IMR-90 (cell line): ENCODE data around the gene EBLN2. TPM values are rescaled to one million over a fixed set of nuclear protein-coding genes. Genes with fewer than 3 reads are reported as not detected.

ENCODE experiments used
- ATAC-seq: fragments of 200-7000 bp; cut with Tn5 transposase; 2 replicates; pipeline ENCODE4 v1.9.1; 2020; ENCODE audit warnings: low read depth, mild to moderate bottlenecking, moderate library complexity
- BruUV-seq: library from RNA; stranded (reverse); fragments of 400-500 nt; replicated peaks from 2 replicates; lab custom pipeline; 2021; lab: Mats Ljungman, UMichigan
- CTCF ChIA-PET: fragments of 300-600 bp; formaldehyde crosslinking; extraction: SDS; loops from one replicate; lab custom pipeline; 2021; ENCODE audit warnings: antibody characterized with exemption; lab: Yijun Ruan, JAX
- POLR2A ChIA-PET: fragments of 300-600 bp; sonication (Branson Sonifier 250); formaldehyde crosslinking; loops from one replicate; lab custom pipeline; 2022; ENCODE audit warnings: antibody characterized with exemption; ENCODE audit not compliant: unreplicated experiment; lab: Charles Lee
- DNase-seq: peaks from one replicate; pipeline ENCODE4 v3.0.0; 2013
- H2AFZ ChIP-seq: replicated peaks from 2 replicates; pipeline ENCODE3; 2013; ENCODE audit warnings: low read length, mild to moderate bottlenecking; ENCODE audit not compliant: poor library complexity
- H2AK5ac ChIP-seq: 2 replicates; pipeline ENCODE4 v1.6.1; 2013; ENCODE audit warnings: low read depth, low read length, inconsistent platforms
- H2AK9ac ChIP-seq: replicated peaks from 2 replicates; pipeline ENCODE3; 2013; ENCODE audit warnings: mild to moderate bottlenecking, low read depth, low read length, moderate library complexity; ENCODE audit not compliant: poor library complexity
- H2BK120ac ChIP-seq: 2 replicates; pipeline ENCODE4 v1.6.1; 2013; ENCODE audit warnings: low read depth, low read length, inconsistent platforms
- H2BK15ac ChIP-seq: 3 replicates; pipeline ENCODE4 v1.6.1; 2013; ENCODE audit warnings: low read depth, low read length, inconsistent platforms
- H2BK20ac ChIP-seq: 2 replicates; pipeline ENCODE4 v1.6.1; 2013; ENCODE audit warnings: low read depth, mild to moderate bottlenecking, inconsistent platforms, low read length, moderate library complexity
- H2BK5ac ChIP-seq: 2 replicates; pipeline ENCODE4 v1.6.1; 2013; ENCODE audit warnings: mild to moderate bottlenecking, low read depth, low read length, inconsistent platforms; ENCODE audit not compliant: poor library complexity, severe bottlenecking
- H3K14ac ChIP-seq: replicated peaks from 2 replicates; pipeline ENCODE4 v1.6.1; 2013; ENCODE audit warnings: low read depth, low read length, inconsistent platforms
- H3K18ac ChIP-seq: 2 replicates; pipeline ENCODE4 v1.6.1; 2013; ENCODE audit warnings: low read depth, low read length, control low read depth
- H3K23ac ChIP-seq: 2 replicates; pipeline ENCODE4 v1.6.1; 2013; ENCODE audit warnings: low read depth, low read length, inconsistent platforms
- H3K27ac ChIP-seq: 2 replicates; pipeline ENCODE4 v1.5.1; 2013; ENCODE audit warnings: mild to moderate bottlenecking, control low read depth, low read length; ENCODE audit not compliant: insufficient read depth
- H3K27me3 ChIP-seq: 2 replicates; pipeline ENCODE4 v1.6.1; 2013; ENCODE audit warnings: low read length; ENCODE audit not compliant: control insufficient read depth, insufficient read depth
- H3K36me3 ChIP-seq: 2 replicates; pipeline ENCODE4 v1.6.1; 2013; ENCODE audit warnings: low read length, mixed read lengths; ENCODE audit not compliant: control insufficient read depth, insufficient read depth
- H3K4ac ChIP-seq: 2 replicates; pipeline ENCODE4 v1.6.1; 2013; ENCODE audit warnings: low read depth, low read length, inconsistent platforms
- H3K4me1 ChIP-seq: 2 replicates; pipeline ENCODE4 v1.6.1; 2013; ENCODE audit warnings: low read length, mixed read lengths; ENCODE audit not compliant: control insufficient read depth, insufficient read depth
- H3K4me2 ChIP-seq: 2 replicates; pipeline ENCODE4 v1.6.1; 2013; ENCODE audit warnings: low read depth, mild to moderate bottlenecking, control low read depth, low read length, moderate library complexity
- H3K4me3 ChIP-seq: 2 replicates; pipeline ENCODE4 v1.5.1; 2013; ENCODE audit warnings: low read depth, mild to moderate bottlenecking, control low read depth, low read length, moderate library complexity; ENCODE audit not compliant: insufficient read depth
- H3K56ac ChIP-seq: 2 replicates; pipeline ENCODE4 v1.6.1; 2013; ENCODE audit warnings: low read length, inconsistent platforms; ENCODE audit not compliant: insufficient read depth; ENCODE audit errors: extremely low read depth
- H3K79me1 ChIP-seq, 2 experiments: 2 replicates each; pipeline ENCODE4 v1.6.1; 2013; ENCODE audit warnings: low read length in 2 of 2, inconsistent platforms in 1 of 2, low read depth in 1 of 2
- H3K9ac ChIP-seq: 2 replicates; pipeline ENCODE4 v1.6.1; 2013; ENCODE audit warnings: low read depth, low read length, control low read depth
- H3K9me1 ChIP-seq: 2 replicates; pipeline ENCODE4 v1.6.1; 2013; ENCODE audit warnings: low read length, inconsistent platforms; ENCODE audit not compliant: insufficient read depth
- H3K9me3 ChIP-seq: 2 replicates; pipeline ENCODE4 v1.6.1; 2013; ENCODE audit warnings: low read length; ENCODE audit not compliant: control insufficient read depth, insufficient read depth
- H4K20me1 ChIP-seq: 2 replicates; pipeline ENCODE4 v1.6.1; 2013; ENCODE audit warnings: low read length, inconsistent platforms; ENCODE audit not compliant: insufficient read depth
- H4K5ac ChIP-seq: 2 replicates; pipeline ENCODE4 v1.6.1; 2013; ENCODE audit warnings: mild to moderate bottlenecking, low read depth, low read length, control low read depth
- H4K8ac ChIP-seq, 2 experiments: 2 replicates each; pipeline ENCODE4 v1.6.1; 2013; ENCODE audit warnings: low read depth in 2 of 2, low read length in 2 of 2, control low read depth in 1 of 2, inconsistent platforms in 1 of 2
- H4K91ac ChIP-seq: 2 replicates; pipeline ENCODE4 v1.6.1; 2013; ENCODE audit warnings: low read depth, low read length, inconsistent platforms; ENCODE audit not compliant: insufficient read depth
- CTCF ChIP-seq: conservative IDR thresholded peaks from 2 replicates; pipeline ENCODE4 v1.5.1; 2012; ENCODE audit warnings: mild to moderate bottlenecking, low read depth, low read length, improper control_type of control experiment
- MAFK ChIP-seq: IDR thresholded peaks from 2 replicates; pipeline ENCODE4 v1.6.1; 2012; ENCODE audit warnings: low read depth, low read length, improper control_type of control experiment
- RFX5 ChIP-seq: IDR thresholded peaks from 2 replicates; pipeline ENCODE4 v1.8.0; 2012; ENCODE audit warnings: low read depth, mild to moderate bottlenecking, low read length, moderate library complexity
- SMC3 ChIP-seq: fragments of 150-350 bp; IDR thresholded peaks from 2 replicates; pipeline ENCODE4 v1.6.1; 2016; ENCODE audit warnings: low read depth, mild to moderate bottlenecking, antibody characterized with exemption, low read length, moderate library complexity
- USF2 ChIP-seq: fragments of 150-350 bp; IDR thresholded peaks from 2 replicates; pipeline ENCODE4 v1.6.1; 2017; ENCODE audit warnings: mild to moderate bottlenecking, antibody characterized with exemption, low read length, low read depth
- WGBS, 2 experiments: methylation state at CpG; one replicate each; pipeline versions ENCODE4 v1.1.5 to v1.1.7; 2013; ENCODE audit warnings: missing lambda C conversion rate in 2 of 2; ENCODE audit not compliant: insufficient read length in 1 of 2; ENCODE audit errors: extremely low coverage in 2 of 2; 5-methylcytosine and 5-hydroxymethylcytosine counted together
- dilution Hi-C: fragments of 300-500 bp; cut with HindIII; formaldehyde crosslinking; loops from one replicate; pipeline ENCODE4 v1.14.3; 2018; ENCODE audit warnings: low sequenced_read_pairs; ENCODE audit not compliant: unreplicated experiment
- in situ Hi-C: fragments of 300-500 bp; cut with MboI; formaldehyde crosslinking; loops from 3 replicates; pipeline ENCODE4 v1.14.3; 2019; ENCODE audit warnings: low sequenced_read_pairs, inconsistent platforms, mixed read lengths
- intact Hi-C: fragments of 100-400 bp; cut with micrococcal nuclease; formaldehyde crosslinking; loops from 2 replicates; pipeline ENCODE4 v1.10.0; 2022
- polyA plus RNA-seq, 3 experiments: library from polyadenylated mRNA; depleted of rRNA; stranded (reverse); fragments of >200 nt; gene quantifications; 2 replicates each; pipeline ENCODE4 v1.2.3, GENCODE V29; 2012; ENCODE audit warnings: low replicate concordance in 1 of 3
- total RNA-seq: library from RNA; depleted of rRNA; stranded (reverse); fragments of >200 nt; gene quantifications from 2 replicates; pipeline ENCODE4 v1.2.3, GENCODE V29; 2012

EBLN2 gene
- total and polyA plus RNA-seq, 2 of the 4 experiments (the other 2 are of a cell fraction) = 2.5 to 7.7 TPM

DNA sequence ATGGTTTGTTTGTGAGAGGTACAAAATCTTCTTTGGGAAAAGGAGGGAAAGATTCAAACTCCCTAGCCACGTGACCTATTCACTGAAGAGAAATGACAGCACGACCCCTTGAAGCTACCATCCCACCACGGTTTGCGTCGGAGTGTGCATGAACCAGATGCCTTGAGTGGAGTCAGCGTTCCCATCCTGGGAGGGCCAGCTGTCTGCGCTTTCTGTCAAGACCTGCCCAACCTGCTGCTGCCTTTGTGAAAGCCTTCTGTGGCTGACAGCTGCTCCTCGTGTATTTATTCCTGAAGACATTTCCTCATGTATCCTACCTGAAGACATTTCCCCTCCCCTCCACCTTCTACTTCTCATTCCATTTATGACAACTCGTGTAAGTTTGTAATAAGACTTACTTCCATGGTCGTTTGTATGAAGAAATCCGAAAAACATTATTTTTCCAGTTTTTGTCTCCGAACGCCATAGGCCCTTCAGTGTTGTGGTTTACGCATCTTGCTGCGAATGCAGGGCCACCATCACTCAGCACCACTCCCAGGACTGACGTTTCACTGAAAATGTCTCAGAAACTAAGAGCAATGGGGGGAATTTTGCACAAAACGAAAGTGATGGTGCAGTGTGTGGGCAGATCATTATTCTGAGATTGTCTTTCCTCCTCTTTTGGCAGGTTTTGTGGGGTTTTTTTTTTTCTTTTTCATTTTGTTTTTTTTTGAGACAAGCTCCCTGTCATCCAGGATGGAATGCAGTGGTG, 18.9 kb downstream of the EBLN2 start:
- ATAC-seq = no peak
- no peaks in the 10 kb centered on the region for H3K79me1 ChIP-seq

More for the DNA sequence above, 18.9 kb downstream of the EBLN2 start:
- H2AFZ ChIP-seq = peak overlapping the region; percentile 58
- ChIA-PET CTCF (interaction anchor here (1.1 kb wide), 1 partner anchor 142 kb away, joined by 4 read pairs; no protein-coding TSS in a partner anchor), POLR2A (interaction anchor here (0.6 kb wide), 2 partner anchors 206 to 270 kb away, joined by 3 to 4 read pairs; no protein-coding TSS in a partner anchor)
- H3K9me1 ChIP-seq = no peaks in the 10 kb centered on the region
- H2BK120ac ChIP-seq = no peak overlapping the region
- H3K56ac ChIP-seq = no peak overlapping the region
- H4K91ac ChIP-seq = no peak overlapping the region
- in situ Hi-C loops (loop anchor here (25.0 kb wide), 2 partner anchors 643 to 1193 kb away; partner anchors contain the start of gene RYBP), dilution Hi-C loops (no loop called here), intact Hi-C loops (loop anchor here (5.0 kb wide), 1 partner anchor 423 kb away; no protein-coding TSS in a partner anchor)
- 0 out of 2 replicates have a peak overlapping the region, but pooled peaks have one; percentile 32 for H3K14ac ChIP-seq
- H3K36me3 ChIP-seq = no peaks in the 10 kb centered on the region
- no peak overlapping the region for H3K4me3 ChIP-seq
- no peak overlapping the region for H2BK5ac ChIP-seq
- no peaks in the 10 kb centered on the region for H3K4me1 ChIP-seq
- H3K9ac ChIP-seq = no peak overlapping the region
- H3K4ac ChIP-seq = no peak overlapping the region
- no peak overlapping the region for H2BK20ac ChIP-seq
- H3K27ac ChIP-seq = no peak overlapping the region
- H3K9me3 ChIP-seq = no peaks in the 10 kb centered on the region
- H4K20me1 ChIP-seq = no peaks in the 10 kb centered on the region
- H4K5ac ChIP-seq = no peak overlapping the region
- no peak overlapping the region for H3K18ac ChIP-seq
- TF ChIP-seq SMC3 = no peak
- TF ChIP-seq CTCF = no peak
- no peak for TF ChIP-seq RFX5
- TF ChIP-seq MAFK = no peak
- no peak for TF ChIP-seq USF2
- no peak overlapping the region for H3K23ac ChIP-seq
- no peak overlapping the region for H2AK5ac ChIP-seq
- no peak overlapping the region for H4K8ac ChIP-seq
- H2BK15ac ChIP-seq = no peak overlapping the region
- no TSS peak for BruUV-seq
- H2AK9ac ChIP-seq = no peak overlapping the region
- H3K4me2 ChIP-seq = no peak overlapping the region
- no peak for DNase-seq
- no peaks in the 10 kb centered on the region for H3K27me3 ChIP-seq
- 60% methylated on average over 4 of the region's 17 CpGs; no CpG with 5 or more reads in 1 of the 2 experiments for WGBS, 2 experiments
